HG03442 (cell line): Measurements from ENCODE around the gene PA2G4.
"Not testable (repeated sequence)": the region's sequence is repeated elsewhere in the genome, so short reads cannot be mapped to it uniquely, and the experiment has no call there.

Source experiments
- ATAC-seq: cut with Tn5 transposase; IDR thresholded peaks from one replicate; pipeline ENCODE4 v1.9.1; 2021; ENCODE audit warnings: mild to moderate bottlenecking, moderate library complexity; ENCODE audit not compliant: unreplicated experiment

PA2G4 gene

GRCh38 chr12:56152756-56153677 is 48.7 kb downstream of the PA2G4 start:
- ATAC-seq: no peak

- ATAC-seq: no peak
These were observed 49.3 kb downstream of the PA2G4 start for GRCh38 chr12:56153678-56154065.

- no peak for ATAC-seq
These were observed 50.0 kb downstream of the PA2G4 start for GRCh38 chr12:56154246-56154771.

- no peak for ATAC-seq
These were observed 50.5 kb downstream of the PA2G4 start for GRCh38 chr12:56154818-56155217.

- ATAC-seq: no peak
These were observed 51.0 kb downstream of the PA2G4 start for GRCh38 chr12:56155256-56155845.

GRCh38 chr12:56156464-56157200 is 52.3 kb downstream of the PA2G4 start:
- ATAC-seq: not testable (repeated sequence)

GRCh38 chr12:56157201-56158028 is 53.1 kb downstream of the PA2G4 start:
- peak; percentile 35 for ATAC-seq

- ATAC-seq: peak; percentile 79
These were observed 53.9 kb downstream of the PA2G4 start, which contains the start of gene MYL6 for GRCh38 chr12:56158029-56158925. TSS of gene MYL6 (plus strand) at chr12:56158359. CDS start at chr12:56158402, 43 bp downstream.

GRCh38 chr12:56158926-56159461 is 54.6 kb downstream of the PA2G4 start:
- ATAC-seq: no peak

GRCh38 chr12:56159482-56160192 is 55.3 kb downstream of the PA2G4 start:
- no peak for ATAC-seq

- no peak for ATAC-seq
These were observed 55.9 kb downstream of the PA2G4 start for GRCh38 chr12:56160193-56160763.

- ATAC-seq: no peak
These were observed 56.7 kb downstream of the PA2G4 start for GRCh38 chr12:56160894-56161689.

- ATAC-seq: no peak
These were observed 57.5 kb downstream of the PA2G4 start for GRCh38 chr12:56161690-56162351.

GRCh38 chr12:56162468-56163290 is 58.3 kb downstream of the PA2G4 start:
- no peak for ATAC-seq
